ACC112 (cell line): ENCODE data around the gene MRPL21.

Experiments used
- H2AFZ ChIP-seq: fragments of 200-600 bp; sonication (generic); one replicate; pipeline ENCODE4 v1.6.0; 2017; ENCODE audit warnings: antibody characterized with exemption, low read length; ENCODE audit not compliant: unreplicated experiment
- H3K27ac ChIP-seq: fragments of 200-600 bp; sonication (generic); 2 replicates; pipeline ENCODE4 v1.5.1; 2014; ENCODE audit warnings: low read depth, mild to moderate bottlenecking, antibody characterized with exemption, low read length, moderate library complexity
- H3K27me3 ChIP-seq: fragments of 200-600 bp; sonication (generic); 2 replicates; pipeline ENCODE4 v1.6.1; 2014; ENCODE audit warnings: mild to moderate bottlenecking, antibody characterized with exemption, low read length, moderate library complexity, mixed read lengths; ENCODE audit not compliant: insufficient read depth
- H3K36me3 ChIP-seq: fragments of 200-600 bp; sonication (generic); 2 replicates; pipeline ENCODE4 v1.6.1; 2016; ENCODE audit warnings: mild to moderate bottlenecking, antibody characterized with exemption, low read length, moderate library complexity, mixed read lengths; ENCODE audit not compliant: insufficient read depth
- H3K4me1 ChIP-seq: fragments of 200-600 bp; sonication (generic); one replicate; pipeline ENCODE4 v1.6.1; 2016; ENCODE audit warnings: low read length, mixed read lengths; ENCODE audit not compliant: insufficient read depth, unreplicated experiment, control insufficient read depth
- H3K4me3 ChIP-seq: fragments of 200-600 bp; sonication (generic); 2 replicates; pipeline ENCODE4 v1.5.1; 2014; ENCODE audit warnings: mild to moderate bottlenecking, low read depth, low read length
- H3K79me2 ChIP-seq: fragments of 200-600 bp; sonication (generic); one replicate; pipeline ENCODE4 v1.6.0; 2016; ENCODE audit warnings: low read length; ENCODE audit not compliant: control insufficient read depth, unreplicated experiment, insufficient read depth

The MRPL21 gene

DNA sequence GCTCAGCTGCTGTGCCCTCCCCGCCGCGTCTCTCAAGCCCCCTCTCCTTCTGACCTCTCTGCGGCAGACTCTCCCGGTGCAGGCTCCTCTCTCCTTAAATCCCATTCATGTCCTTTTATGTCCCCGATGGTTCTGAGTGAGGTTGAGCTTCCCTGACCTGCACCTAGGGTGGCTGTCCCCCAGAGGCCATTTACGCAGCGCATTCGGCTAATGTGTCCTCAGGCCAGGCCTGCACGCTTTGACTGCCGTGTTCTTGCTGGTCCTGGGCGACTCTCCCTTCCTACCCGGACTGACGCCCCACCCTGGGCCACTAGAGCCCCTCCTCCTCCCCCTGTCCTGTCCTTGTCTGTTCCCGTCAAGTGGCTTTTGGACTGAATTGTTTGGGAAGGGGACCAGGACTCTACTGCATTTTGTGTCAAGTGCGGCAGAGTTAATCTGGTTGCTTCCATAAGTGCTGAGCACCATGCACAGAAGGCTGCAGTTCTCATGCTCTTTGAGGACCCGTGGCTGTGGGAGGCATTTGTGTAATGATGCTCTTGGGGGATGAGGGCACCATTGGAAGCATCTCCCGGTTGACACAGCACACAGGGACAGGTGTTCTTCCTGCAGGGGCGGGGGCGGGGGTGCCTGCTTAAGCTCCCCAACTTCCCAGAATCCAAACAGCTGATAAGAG, 37.2 kb upstream of the MRPL21 start:
- H3K4me1 ChIP-seq: no peaks in the 10 kb centered on the region
- H3K36me3 ChIP-seq: peaks cover 8% of the 10 kb centered on the region; the same call in 1 of the 2 replicates

DNA sequence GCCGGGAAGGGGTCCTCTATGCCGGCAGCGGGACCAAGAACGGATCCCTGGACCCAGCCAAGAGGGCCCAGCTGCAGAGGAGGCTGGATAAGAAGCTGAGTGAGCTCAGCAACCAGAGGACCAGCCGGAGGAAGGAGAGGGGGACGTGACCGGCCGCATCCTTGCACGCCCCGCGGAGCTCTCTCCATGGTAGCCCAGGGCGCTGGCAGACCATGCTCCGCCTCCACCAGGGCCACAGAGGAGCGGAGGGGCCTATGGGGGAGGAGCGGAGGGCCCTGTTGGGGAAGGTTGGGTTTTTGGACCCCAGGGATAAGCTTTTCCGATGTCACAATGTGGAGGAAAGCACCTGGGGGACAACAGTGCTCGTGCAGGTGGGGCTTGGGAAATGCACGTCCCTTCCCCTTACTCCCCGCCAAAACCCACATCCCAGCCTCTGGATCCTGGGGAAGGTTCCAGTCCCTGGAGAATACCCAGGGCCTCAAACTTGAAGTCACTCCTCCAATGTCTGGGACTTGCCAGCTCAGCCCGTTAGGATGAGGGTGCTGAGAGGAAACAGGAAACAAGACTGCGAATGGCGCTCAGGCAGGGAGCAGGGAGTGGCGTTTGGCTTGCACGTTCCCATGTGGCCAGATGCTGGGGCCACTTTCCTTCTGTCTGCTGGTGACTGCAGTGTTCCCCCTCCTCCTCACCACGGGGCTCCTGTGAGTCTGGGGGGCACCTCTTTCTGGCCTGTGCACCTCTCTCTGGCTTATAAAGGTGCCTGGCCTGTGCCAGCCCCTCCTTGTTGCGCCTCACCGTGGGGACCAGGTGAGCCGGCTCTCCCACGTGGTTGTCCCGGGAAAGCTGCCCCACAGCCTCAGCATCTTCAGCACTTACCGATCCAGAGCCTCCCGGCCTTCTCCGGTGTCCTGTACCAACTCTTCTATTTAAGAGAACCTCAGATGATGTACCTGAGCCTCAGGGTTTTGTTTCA, 36.2 kb upstream of the MRPL21 start:
- peaks cover 8% of the 10 kb centered on the region; the same call in 1 of the 2 replicates for H3K36me3 ChIP-seq
- no peak overlapping the region for H2AFZ ChIP-seq
- H3K79me2 ChIP-seq: no peaks in the 10 kb centered on the region
- H3K27me3 ChIP-seq: no peaks in the 10 kb centered on the region
- H3K4me3 ChIP-seq: no peak overlapping the region
- H3K27ac ChIP-seq: no peak overlapping the region
- no peaks in the 10 kb centered on the region for H3K4me1 ChIP-seq

More for the DNA sequence above, 37.2 kb upstream of the MRPL21 start:
- no peak overlapping the region for H2AFZ ChIP-seq
- H3K79me2 ChIP-seq: no peaks in the 10 kb centered on the region
- no peaks in the 10 kb centered on the region for H3K27me3 ChIP-seq
- no peak overlapping the region for H3K4me3 ChIP-seq
- no peak overlapping the region for H3K27ac ChIP-seq

DNA sequence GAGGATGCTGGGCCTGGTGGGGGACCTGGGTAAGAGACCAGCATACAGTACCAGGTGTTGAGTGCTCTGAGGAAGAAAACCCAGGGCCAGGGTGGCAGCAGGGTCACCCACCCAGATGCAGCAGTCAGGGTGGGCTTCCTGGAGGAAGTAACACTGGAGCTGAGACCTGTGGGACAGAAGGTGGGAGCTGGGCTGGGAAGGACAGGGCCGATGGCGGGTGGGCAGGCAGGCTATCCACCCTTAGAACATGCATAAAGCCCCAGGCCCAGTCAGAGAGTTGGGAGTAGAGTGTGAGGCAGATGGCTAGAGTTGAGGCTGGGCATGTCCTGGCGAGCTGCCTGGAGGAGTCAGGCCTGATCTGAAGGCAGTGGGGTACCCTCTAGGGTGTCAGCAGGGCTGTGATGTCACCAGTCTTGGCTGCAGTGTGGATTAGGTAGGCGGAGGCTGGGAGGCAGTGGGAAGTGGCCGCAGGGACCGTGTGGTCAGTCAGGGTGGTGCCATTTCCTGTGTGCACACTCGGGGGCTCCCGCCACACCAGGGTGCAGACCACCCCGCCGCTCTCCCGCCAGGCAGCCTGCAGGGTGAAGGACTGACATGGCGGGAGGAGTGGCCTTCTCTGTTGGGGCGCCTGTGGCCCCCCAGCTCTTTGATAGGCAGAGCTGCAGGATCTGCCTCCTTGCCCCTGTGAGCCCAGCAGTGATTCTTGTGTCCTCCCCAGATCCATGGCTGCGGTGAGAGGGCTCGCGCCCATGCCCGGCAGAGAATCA, 35.4 kb upstream of the MRPL21 start:
- Histone ChIP-seq H2AFZ (no peak overlapping the region), H3K36me3 (peaks cover 8% of the 10 kb centered on the region; the same call in 1 of the 2 replicates), H3K4me1 (no peaks in the 10 kb centered on the region), H3K27me3 (no peaks in the 10 kb centered on the region), H3K79me2 (no peaks in the 10 kb centered on the region), H3K4me3 (no peak overlapping the region), H3K27ac (no peak overlapping the region)

DNA sequence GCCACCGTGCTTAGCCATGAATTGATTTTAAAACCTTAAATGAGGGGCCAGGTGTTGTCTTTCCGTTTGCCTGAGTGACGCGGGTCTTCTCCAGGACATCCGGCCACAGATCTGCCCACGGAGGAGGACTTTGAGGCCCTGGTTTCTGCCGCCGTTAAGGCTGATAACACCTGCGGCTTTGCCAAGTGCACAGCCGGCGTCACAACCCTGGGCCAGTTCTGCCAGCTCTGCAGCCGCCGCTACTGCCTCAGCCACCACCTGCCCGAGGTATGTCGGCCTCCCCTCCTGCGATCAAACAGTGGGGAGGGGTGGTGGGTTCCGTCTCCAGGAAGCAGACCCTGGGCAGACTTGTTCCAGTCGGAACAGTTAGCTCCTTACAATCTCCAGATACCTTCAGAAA, 34.5 kb upstream of the MRPL21 start:
- no peaks in the 10 kb centered on the region for H3K79me2 ChIP-seq
- H3K4me3 ChIP-seq: no peak overlapping the region
- no peaks in the 10 kb centered on the region for H3K27me3 ChIP-seq
- H3K36me3 ChIP-seq: peaks cover 8% of the 10 kb centered on the region; the same call in 1 of the 2 replicates
- no peak overlapping the region for H3K27ac ChIP-seq
- H2AFZ ChIP-seq: no peak overlapping the region
- H3K4me1 ChIP-seq: no peaks in the 10 kb centered on the region

DNA sequence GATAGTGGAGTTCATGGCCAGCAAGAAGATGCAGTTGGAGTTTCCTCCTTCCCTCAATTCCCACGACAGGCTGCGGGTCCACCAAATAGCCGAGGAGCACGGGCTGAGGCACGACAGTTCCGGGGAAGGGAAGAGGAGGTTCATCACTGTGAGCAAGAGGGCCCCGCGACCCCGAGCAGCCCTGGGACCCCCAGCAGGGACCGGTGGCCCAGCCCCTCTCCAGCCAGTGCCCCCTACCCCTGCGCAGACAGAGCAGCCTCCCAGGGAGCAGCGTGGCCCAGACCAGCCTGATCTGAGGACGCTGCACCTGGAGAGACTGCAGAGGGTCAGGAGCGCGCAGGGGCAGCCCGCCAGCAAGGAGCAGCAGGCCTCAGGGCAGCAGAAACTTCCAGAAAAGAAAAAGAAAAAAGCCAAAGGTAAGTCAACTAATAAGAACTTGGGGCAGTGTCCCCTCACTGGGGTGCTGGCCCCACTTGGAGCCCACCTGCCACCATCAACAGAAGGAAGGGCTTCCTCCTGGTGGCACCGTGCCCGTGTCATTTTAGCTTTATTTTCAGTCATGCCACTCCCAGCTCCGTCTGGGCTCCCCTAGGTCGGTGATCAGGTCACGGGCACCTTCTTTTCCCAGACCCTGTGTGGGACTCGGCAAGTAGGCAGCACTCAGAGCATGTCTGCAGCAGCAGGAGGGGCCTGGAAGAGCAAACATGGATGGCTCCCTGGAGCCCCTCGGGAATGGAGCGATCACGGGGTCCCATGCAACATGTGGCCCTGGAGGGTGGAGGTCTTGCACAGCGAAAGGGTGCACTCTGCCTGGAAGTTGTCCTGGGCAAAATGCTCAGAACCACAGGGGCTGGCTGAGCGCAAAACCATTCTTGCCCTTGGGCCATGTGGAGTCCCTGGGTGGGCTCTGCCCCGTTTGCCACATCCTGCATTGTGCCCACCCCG, 33.3 kb upstream of the MRPL21 start:
- H3K4me1 ChIP-seq: no peaks in the 10 kb centered on the region
- no peaks in the 10 kb centered on the region for H3K27me3 ChIP-seq
- H3K27ac ChIP-seq: no peak overlapping the region
- H3K79me2 ChIP-seq: no peaks in the 10 kb centered on the region
- no peak overlapping the region for H2AFZ ChIP-seq
- peaks cover 8% of the 10 kb centered on the region; the same call in 1 of the 2 replicates for H3K36me3 ChIP-seq
- no peak overlapping the region for H3K4me3 ChIP-seq

DNA sequence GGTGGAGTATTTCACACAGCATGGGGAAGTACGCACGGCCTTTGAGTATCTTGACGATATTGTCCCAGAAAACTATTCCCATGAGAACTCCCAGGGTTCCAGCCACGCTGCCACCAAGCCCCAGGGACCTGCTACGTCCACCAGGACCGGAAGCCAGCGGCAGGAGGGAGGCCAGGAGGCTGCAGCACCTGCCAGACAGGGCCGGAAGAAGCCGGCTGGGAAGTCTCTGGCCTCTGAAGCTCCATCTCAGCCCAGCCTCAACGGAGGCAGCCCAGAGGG, 32.7 kb upstream of the MRPL21 start:
- Histone ChIP-seq H3K27ac (no peak overlapping the region), H3K36me3 (peaks cover 8% of the 10 kb centered on the region; the same call in 1 of the 2 replicates), H3K4me1 (no peaks in the 10 kb centered on the region), H3K79me2 (no peaks in the 10 kb centered on the region), H3K4me3 (no peak overlapping the region), H2AFZ (no peak overlapping the region), H3K27me3 (no peaks in the 10 kb centered on the region)

DNA sequence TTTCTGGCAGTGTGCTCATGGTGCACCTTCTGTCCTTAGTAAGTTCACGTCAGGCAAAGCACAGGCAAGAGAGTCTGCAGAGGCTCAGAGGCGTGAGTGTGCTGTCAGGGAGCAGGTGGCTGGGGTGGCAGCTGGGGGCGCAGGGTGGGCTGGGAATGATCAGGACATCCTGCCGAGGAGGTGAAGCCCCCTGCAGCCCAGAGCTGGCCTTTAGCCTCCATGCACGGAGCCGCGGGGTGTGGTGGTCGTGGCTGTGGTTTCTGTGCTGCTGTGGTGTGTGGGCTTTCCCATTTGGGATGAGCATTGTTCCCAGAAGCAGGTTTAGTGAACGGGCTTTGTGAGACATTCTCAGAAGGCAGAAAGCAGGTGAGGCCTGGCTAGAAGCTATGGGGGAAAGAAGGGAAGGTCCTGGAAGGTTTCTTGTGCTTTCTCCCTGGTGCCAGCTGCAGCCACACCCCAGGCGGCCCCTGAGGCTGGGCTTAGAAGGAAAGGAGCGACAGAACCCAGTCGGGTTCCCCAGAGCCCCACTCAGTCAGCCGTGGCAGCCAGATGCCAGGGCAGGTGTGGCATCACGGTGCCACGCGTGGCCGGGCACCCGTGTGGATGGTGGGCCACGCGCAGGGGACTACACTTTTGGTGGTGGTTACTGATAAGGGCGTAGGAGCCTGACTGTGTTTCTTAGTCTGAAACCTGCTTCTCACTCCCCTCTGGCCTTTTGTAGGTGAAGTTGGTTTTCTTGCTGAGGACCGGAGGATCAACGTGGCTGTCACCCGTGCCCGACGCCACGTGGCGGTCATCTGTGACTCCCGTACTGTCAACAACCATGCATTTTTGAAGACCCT, 32.1 kb upstream of the MRPL21 start:
- Histone ChIP-seq H3K4me1 (no peaks in the 10 kb centered on the region), H3K27ac (no peak overlapping the region), H2AFZ (no peak overlapping the region), H3K36me3 (peaks cover 8% of the 10 kb centered on the region; the same call in 1 of the 2 replicates), H3K27me3 (no peaks in the 10 kb centered on the region), H3K79me2 (no peaks in the 10 kb centered on the region), H3K4me3 (no peak overlapping the region)

DNA sequence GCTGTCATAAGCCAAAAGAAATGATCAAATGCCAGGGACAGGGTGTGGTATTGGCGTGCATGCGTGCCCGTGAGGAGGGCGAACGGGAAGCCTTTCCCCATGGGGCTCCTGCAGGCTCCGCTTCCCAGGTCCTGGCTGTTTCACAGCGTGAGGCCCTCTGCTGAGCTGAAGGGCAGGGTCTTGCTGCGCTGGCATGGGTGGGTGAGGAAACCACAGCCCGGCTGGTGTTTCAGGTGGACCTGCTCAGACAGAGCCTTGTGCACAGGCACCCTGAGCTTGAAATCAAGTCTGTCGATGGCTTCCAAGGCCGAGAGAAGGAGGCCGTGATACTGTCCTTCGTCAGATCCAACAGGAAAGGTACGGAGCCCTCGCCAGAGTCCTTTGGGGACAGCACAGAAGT, 31.4 kb upstream of the MRPL21 start:
- Histone ChIP-seq H3K27me3 (no peaks in the 10 kb centered on the region), H3K4me1 (no peaks in the 10 kb centered on the region), H2AFZ (no peak overlapping the region), H3K27ac (no peak overlapping the region), H3K79me2 (no peaks in the 10 kb centered on the region), H3K4me3 (no peak overlapping the region), H3K36me3 (peaks cover 12% of the 10 kb centered on the region; the same call in 1 of the 2 replicates)

DNA sequence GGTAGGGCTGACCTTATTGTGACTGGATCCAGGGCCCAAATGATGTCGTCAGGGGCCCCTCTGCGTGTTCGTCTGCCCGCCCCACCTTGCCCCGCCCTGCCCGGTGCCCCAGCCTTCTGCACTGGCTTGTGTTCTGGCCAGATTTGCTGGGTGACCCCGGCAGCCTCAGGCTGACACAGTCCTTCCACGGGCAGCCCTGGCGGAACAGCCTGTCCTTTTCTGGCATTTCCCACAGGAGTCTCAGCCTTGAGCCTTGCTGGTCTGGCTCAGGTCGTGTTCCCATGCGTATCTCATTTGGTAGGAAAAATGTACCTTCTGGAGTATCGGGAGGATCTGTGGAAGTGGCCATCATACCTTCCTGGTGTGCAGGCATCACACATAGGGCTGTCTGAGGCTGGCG, 31.0 kb upstream of the MRPL21 start:
- H3K4me3 ChIP-seq: no peak overlapping the region
- H2AFZ ChIP-seq: no peak overlapping the region
- no peaks in the 10 kb centered on the region for H3K79me2 ChIP-seq
- peaks cover 15% of the 10 kb centered on the region; the same call in 1 of the 2 replicates for H3K36me3 ChIP-seq
- no peaks in the 10 kb centered on the region for H3K27me3 ChIP-seq
- no peak overlapping the region for H3K27ac ChIP-seq
- H3K4me1 ChIP-seq: no peaks in the 10 kb centered on the region
